Effector memory CD4-positive, alpha-beta T cell (primary cell): ENCODE data around the gene MVB12B.
"Not testable (repeated sequence)": the region's sequence is repeated elsewhere in the genome, so short reads cannot be mapped to it uniquely, and the experiment has no call there.

Experiments used
- DNase-seq, 3 donors: peaks; one replicate each; pipeline ENCODE4 v3.0.0-alpha.2; 2020
- H3K27ac ChIP-seq: 2 replicates; pipeline ENCODE4 v1.7.0; 2013; ENCODE audit warnings: mild to moderate bottlenecking, low read length, moderate library complexity; ENCODE audit not compliant: insufficient read depth, poor library complexity, severe bottlenecking
- H3K27me3 ChIP-seq: replicated peaks from 2 replicates; pipeline ENCODE4 v1.7.0; 2013; ENCODE audit warnings: mild to moderate bottlenecking, low read length; ENCODE audit not compliant: insufficient read depth, control insufficient read depth, poor library complexity, severe bottlenecking
- H3K36me3 ChIP-seq: 2 replicates; pipeline ENCODE4 v1.7.0; 2013; ENCODE audit warnings: mild to moderate bottlenecking, low read length, moderate library complexity; ENCODE audit not compliant: control insufficient read depth, insufficient read depth
- H3K4me1 ChIP-seq: 2 replicates; pipeline ENCODE4 v1.7.0; 2013; ENCODE audit warnings: low read length, mild to moderate bottlenecking; ENCODE audit not compliant: control insufficient read depth, insufficient read depth, poor library complexity, severe bottlenecking
- H3K4me3 ChIP-seq: 2 replicates; pipeline ENCODE4 v1.7.0; 2013; ENCODE audit warnings: low read length, low read depth, mild to moderate bottlenecking; ENCODE audit not compliant: insufficient read depth, poor library complexity, severe bottlenecking
- H3K9me3 ChIP-seq: 2 replicates; pipeline ENCODE4 v1.7.0; 2013; ENCODE audit warnings: mild to moderate bottlenecking, low read length, moderate library complexity; ENCODE audit not compliant: control insufficient read depth

Gene MVB12B

DNA sequence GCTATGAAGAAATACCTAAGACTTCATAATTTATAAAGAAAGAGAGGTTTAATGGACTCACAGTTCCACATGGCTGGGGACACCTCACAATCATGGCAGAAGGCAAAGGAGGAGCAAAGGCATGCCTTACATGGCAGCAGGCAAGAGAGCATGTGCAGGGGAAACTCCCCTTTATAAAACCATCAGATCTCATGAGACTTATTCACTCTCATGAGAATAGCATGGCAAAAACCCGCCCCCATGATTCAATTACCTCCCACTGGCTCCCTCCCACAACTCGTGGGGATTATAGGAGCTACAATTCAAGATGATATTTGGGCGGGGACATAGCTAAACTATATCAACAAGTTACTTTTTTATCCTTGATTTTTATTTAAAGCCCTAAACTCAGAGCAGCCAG is 150.8 kb downstream of the MVB12B start:
- not testable (repeated sequence) for H3K27ac ChIP-seq, H3K9me3 ChIP-seq, DNase-seq, H3K36me3 ChIP-seq, H3K27me3 ChIP-seq, H3K4me3 ChIP-seq
- H3K4me1 ChIP-seq, result peaks cover 16% of the 10 kb centered on the region

DNA sequence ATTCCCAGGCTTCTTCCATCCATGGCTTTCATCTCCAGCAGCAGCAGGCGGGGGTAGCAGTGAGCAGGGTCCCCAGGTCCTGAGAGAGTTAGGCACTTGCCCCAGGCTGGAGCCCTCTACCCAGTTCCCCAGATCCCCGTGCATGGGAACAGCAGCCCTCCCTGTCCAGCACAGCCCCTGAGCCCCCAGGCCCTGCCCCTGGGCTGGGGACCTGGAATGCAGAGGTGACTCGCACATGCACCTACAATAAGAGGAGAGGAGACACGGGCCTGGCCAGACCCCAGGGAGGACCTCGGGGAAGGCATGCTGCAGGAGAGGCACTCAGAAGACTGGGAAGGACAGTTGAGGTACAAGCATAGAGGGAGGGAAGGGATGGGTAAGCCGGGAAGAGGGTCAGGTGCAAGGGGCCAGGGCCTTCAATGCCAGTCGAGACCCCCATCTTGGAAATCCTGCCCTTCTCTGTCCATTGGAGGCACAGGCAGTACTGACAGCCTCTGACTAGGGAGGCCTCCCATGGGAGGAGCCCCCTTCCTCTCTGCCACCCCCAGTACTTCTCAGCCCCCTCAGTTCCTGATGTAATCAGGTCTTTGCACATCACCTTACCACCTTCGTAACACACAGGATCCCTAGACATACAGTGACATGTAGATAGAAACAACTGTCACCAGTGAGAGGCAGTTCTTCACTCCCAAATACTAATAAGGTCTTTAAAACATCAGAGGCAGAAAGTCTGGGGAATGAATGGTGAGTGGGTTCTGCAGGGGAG is 151.8 kb downstream of the MVB12B start:
- Histone ChIP-seq H3K4me3 (no peak overlapping the region), H3K36me3 (no peaks in the 10 kb centered on the region), H3K4me1 (peaks cover 8% of the 10 kb centered on the region), H3K27ac (no peak overlapping the region), H3K9me3 (no peaks in the 10 kb centered on the region), H3K27me3 (no peaks in the 10 kb centered on the region)
- DNase-seq, result no peak

DNA sequence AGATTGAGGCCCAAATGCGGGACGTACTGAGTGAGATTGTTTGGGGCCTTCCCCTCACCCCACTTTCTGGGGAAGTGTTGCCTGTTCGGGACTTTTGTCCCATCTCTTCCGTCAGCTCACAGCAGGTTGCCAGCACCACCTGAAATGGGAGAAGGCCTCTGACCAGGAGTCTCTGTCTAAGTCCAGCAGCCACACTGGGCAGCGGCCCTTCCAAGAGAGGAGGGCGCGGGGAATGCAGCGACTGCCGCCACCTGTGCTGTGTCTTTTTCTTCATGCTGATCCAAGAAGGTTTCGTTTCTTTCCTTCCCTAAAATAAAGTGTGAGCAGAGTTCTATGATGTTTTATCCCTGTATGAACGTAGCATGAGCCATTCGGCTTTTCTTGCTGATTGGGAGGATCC is 152.9 kb downstream of the MVB12B start:
- no peak overlapping the region for H3K4me3 ChIP-seq
- H3K27ac ChIP-seq, result no peak overlapping the region
- H3K36me3 ChIP-seq, result no peaks in the 10 kb centered on the region
- H3K9me3 ChIP-seq, result no peaks in the 10 kb centered on the region
- no peaks in the 10 kb centered on the region for H3K27me3 ChIP-seq
- DNase-seq, result no peak
- peaks cover 9% of the 10 kb centered on the region for H3K4me1 ChIP-seq

DNA sequence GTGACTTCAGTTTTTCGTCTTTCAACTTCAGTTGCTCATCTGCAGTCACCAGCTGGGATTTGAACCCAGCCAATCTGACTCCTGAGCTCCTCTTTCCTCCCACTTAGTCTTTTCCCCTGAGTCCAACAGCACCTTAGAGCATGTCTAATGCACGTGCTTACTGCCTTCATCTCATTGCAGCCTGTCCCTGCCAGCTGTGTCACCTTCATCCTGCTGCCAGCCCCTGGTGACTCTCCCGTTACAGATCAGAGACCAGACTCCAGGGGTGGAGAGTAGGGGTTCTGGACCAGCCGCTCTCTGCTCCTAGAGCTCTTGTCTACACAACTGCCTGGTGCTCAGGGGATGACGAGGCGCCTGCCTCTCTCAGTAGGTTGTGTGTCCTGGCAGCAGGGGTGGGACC is 154.2 kb downstream of the MVB12B start:
- Histone ChIP-seq H3K27me3 (no peaks in the 10 kb centered on the region), H3K9me3 (no peaks in the 10 kb centered on the region), H3K4me3 (no peak overlapping the region), H3K36me3 (no peaks in the 10 kb centered on the region), H3K4me1 (peaks cover 9% of the 10 kb centered on the region), H3K27ac (no peak overlapping the region)
- DNase-seq, result no peak

DNA sequence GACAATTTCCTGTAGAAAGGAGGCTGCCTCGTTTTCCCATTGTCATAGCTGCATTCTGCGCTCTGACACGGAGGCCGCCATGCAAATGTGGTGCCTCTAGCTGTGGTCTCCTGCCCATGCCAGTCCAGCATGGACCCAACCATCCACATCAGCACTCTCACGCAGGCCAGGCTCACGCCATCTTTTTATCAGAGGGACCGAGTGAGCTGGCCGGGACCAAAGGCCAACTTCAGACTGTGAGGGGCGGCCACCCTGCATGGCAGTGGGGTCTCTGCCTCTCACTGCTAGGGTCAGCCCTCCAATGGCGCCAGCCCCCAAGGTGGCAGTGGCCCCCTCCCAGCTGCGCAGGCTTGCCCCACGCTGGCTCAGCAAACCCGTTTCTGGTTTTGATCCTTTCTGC is 155.2 kb downstream of the MVB12B start:
- H3K9me3 ChIP-seq, result no peaks in the 10 kb centered on the region
- H3K27ac ChIP-seq, result no peak overlapping the region
- no peaks in the 10 kb centered on the region for H3K36me3 ChIP-seq
- no peaks in the 10 kb centered on the region for H3K27me3 ChIP-seq
- H3K4me1 ChIP-seq, result peaks cover 6% of the 10 kb centered on the region
- no peak for DNase-seq
- no peak overlapping the region for H3K4me3 ChIP-seq

DNA sequence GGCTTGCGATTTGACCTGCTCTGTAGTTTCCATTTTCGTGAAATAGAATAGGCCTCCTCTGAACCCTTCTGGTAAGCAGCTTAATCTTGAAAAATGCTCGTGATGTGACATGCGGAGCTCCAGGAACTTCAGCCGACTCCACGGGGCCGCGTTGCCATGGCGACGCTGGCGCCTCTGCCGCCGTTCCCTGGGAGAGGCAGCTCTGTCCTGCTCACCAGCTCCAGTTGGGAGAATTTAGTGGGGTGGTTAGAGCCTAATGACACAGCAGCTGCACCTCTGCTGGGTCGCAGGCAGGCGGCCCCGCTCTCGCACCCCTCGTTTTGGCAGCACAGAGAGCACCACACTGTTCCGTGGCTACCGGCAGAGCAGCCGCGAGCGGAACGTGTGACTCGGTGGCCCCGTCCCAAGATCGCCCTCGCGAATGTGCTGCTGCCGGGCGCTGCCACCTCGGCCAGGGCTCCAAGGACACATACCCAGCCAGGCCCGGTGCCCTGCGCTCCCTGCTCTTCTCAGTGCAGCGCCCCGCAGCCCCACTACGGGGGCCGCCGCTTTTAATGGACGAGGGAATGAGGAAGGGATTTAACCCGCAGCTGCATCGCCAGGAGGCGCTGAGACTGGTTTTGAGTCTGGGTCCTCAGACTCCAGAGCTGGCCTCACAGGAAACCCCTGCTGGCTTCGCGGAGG is 155.9 kb downstream of the MVB12B start:
- H3K36me3 ChIP-seq, result no peaks in the 10 kb centered on the region
- no peaks in the 10 kb centered on the region for H3K27me3 ChIP-seq
- DNase-seq, result no peak
- H3K4me3 ChIP-seq, result no peak overlapping the region
- no peak overlapping the region for H3K27ac ChIP-seq
- no peaks in the 10 kb centered on the region for H3K9me3 ChIP-seq
- H3K4me1 ChIP-seq, result peaks cover 6% of the 10 kb centered on the region

DNA sequence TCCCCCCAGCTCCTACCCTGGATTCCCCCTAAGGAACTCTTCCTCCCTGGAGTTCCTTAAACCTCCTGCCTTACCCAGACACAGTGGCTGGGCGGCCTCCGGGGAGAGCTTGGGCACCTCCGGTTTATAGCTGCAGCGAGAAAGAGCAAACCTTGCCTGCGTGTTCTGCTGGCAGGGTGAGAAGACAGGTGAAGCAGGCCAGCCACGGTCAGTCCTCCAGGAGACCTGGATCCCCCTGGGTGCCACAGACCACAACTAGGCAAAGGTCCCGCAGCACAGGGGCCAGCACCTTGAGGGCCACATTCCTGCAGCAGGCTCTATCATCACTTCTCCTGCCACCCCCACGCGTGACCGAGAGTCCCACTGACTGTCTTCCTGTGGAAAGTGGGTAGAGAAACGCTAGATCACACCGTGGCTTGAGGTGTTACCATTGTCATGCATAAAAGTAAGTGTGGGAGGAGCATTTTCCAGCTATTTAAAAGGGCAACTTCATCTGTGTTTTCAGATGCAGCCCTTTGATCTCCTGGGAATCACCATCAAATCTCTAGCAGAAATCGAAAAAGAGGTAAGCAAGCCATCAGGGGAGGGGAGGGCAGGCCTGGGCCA is 156.9 kb downstream of the MVB12B start:
- H3K27ac ChIP-seq, result no peak overlapping the region
- no peak overlapping the region for H3K4me3 ChIP-seq
- no peaks in the 10 kb centered on the region for H3K27me3 ChIP-seq
- peaks cover 6% of the 10 kb centered on the region for H3K4me1 ChIP-seq
- no peaks in the 10 kb centered on the region for H3K36me3 ChIP-seq
- no peaks in the 10 kb centered on the region for H3K9me3 ChIP-seq
- no peak for DNase-seq

DNA sequence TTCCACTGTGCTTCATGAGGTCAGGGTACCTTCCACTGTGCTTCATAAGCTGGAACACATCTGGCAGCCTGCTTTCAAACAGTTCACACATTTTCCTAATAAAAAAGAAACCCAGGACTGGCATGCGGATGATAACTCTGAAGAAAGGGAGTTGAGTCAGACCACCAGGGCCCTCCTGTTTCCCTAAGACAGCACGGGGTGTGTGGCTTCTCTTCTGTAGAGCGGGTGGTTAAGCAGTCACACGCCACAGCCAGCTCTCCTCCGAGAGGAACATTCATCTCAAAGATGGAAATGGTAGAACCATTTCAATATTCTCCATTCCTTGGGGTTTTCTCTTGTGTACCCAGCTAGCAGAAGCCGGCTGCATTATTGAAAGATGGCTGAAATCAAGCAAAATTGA is 159.0 kb downstream of the MVB12B start:
- Histone ChIP-seq H3K9me3 (no peaks in the 10 kb centered on the region), H3K36me3 (no peaks in the 10 kb centered on the region), H3K4me3 (no peak overlapping the region), H3K4me1 (peaks cover 11% of the 10 kb centered on the region), H3K27ac (no peak overlapping the region), H3K27me3 (no peaks in the 10 kb centered on the region)
- DNase-seq, result no peak

DNA sequence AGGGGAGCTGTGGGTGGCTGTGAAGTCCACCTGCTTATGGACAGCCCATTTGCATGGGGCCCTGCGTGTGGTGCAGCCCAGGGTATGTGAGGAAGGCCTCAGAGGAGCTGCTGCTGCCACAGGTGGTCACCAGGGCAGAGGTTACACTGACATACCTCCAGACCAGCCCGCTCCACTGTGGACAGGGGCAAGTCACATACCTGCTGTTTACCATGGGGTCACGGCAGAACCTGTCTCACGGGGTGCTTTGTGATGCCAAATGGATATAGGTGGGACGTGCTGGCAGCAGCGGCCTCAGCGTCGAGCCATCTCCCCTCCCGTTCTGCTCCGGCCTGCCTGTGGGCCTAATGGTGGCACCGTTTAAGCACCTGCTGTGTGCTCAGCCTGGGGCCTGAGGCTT is 159.6 kb downstream of the MVB12B start:
- no peak for DNase-seq
- no peaks in the 10 kb centered on the region for H3K27me3 ChIP-seq

DNA sequence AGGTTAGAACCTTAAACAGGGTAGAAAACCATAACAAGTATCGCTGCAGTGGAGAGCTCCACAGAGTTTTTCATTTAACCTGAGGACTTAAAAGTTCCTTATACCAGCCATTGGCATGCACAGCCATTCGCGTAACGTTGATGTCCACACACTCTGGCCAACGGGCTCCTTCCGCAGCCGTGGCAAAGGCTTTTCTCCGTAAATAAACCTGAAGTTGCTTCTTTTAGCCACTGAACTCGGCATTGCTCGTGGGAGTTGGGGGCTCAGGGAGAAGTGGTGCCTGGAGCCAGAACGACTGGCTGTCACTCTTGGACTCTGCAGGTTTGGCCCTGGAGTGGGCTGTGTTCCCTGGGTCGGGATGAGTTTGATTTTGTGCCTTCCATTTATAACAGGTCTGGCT is 161.2 kb downstream of the MVB12B start:
- Histone ChIP-seq H3K27ac (no peak overlapping the region), H3K9me3 (no peaks in the 10 kb centered on the region), H3K36me3 (no peaks in the 10 kb centered on the region), H3K4me3 (no peak overlapping the region), H3K27me3 (no peaks in the 10 kb centered on the region), H3K4me1 (peaks cover 12% of the 10 kb centered on the region)
- no peak for DNase-seq

More for the DNA sequence above, 159.6 kb downstream of the MVB12B start:
- Histone ChIP-seq H3K4me1 (peaks cover 12% of the 10 kb centered on the region), H3K9me3 (no peaks in the 10 kb centered on the region), H3K4me3 (no peak overlapping the region), H3K36me3 (no peaks in the 10 kb centered on the region), H3K27ac (no peak overlapping the region)
